Heart left ventricle (tissue), 16 donors: ENCODE data around the gene SYNGAP1. TPM values are rescaled to one million over a fixed set of nuclear protein-coding genes. Genes with fewer than 3 reads are reported as not detected.

Source experiments
- ATAC-seq, 4 donors: fragments of 200-7000 bp; cut with Tn5 transposase; one replicate each; pipeline ENCODE4 v1.9.1; 2020 to 2022; ENCODE audit warnings: moderate library complexity in 4 of 4, mild to moderate bottlenecking in 3 of 4, moderate number of reproducible peaks in 1 of 4
- DNase-seq, 5 donors: peaks; one replicate each; pipeline ENCODE4 v3.0.0-alpha.2; 2020
- H3K27ac ChIP-seq, 12 donors: fragments of 200-600 bp; sonication (generic) in 4 of 12; one replicate each; pipeline versions ENCODE4 v1.5.0 to v1.8.0; 2016 to 2022; ENCODE audit warnings: mild to moderate bottlenecking in 2 of 12
- H3K27me3 ChIP-seq, 9 donors: fragments of 200-600 bp; sonication (generic) in 2 of 9; one replicate each; pipeline versions ENCODE4 v1.5.1 to v1.8.0; 2016 to 2022; ENCODE audit warnings: mild to moderate bottlenecking in 3 of 9
- H3K36me3 ChIP-seq, 9 donors: fragments of 200-600 bp; sonication (generic) in 2 of 9; one replicate each; pipeline versions ENCODE4 v1.5.0 to v1.8.0; 2018 to 2022; ENCODE audit warnings: mild to moderate bottlenecking in 2 of 9
- H3K4me1 ChIP-seq, 12 donors: fragments of 200-600 bp; sonication (generic) in 4 of 12; one replicate each; pipeline versions ENCODE4 v1.5.0 to v1.8.0; 2016 to 2022; ENCODE audit warnings: mild to moderate bottlenecking in 3 of 12
- H3K4me3 ChIP-seq, 12 donors: fragments of 200-600 bp; sonication (generic) in 4 of 12; one replicate each; pipeline versions ENCODE4 v1.5.0 to v1.8.0; 2017 to 2022; ENCODE audit warnings: mild to moderate bottlenecking in 9 of 12, moderate library complexity in 4 of 12
- H3K9me3 ChIP-seq, 12 donors: fragments of 200-600 bp; sonication (generic) in 4 of 12; one replicate each; pipeline versions ENCODE4 v1.5.0 to v1.8.0; 2016 to 2022; ENCODE audit warnings: mild to moderate bottlenecking in 1 of 12
- POLR2A ChIP-seq, 2 donors: fragments of 450-650 bp; IDR thresholded peaks; one replicate each; pipeline ENCODE4 v1.6.1; 2017; ENCODE audit warnings: antibody characterized with exemption in 2 of 2, mild to moderate bottlenecking in 2 of 2, moderate library complexity in 2 of 2
- WGBS, 4 donors: extraction: QIAGEN DNeasy Blood & Tissue Kit in 2 of 4; methylation state at CpG; one replicate each; pipeline versions ENCODE4 v1.1.5 to v1.1.7; 2013 to 2018; 5-methylcytosine and 5-hydroxymethylcytosine counted together
- intact Hi-C, 10 donors: fragments of 100-400 bp; cut with DNase I; formaldehyde crosslinking; loops; one replicate each; pipeline versions ENCODE4 v1.11.1 to v1.14.2; 2022
- polyA plus RNA-seq, 2 donors: library from polyadenylated mRNA; stranded (reverse); fragments of 200-250 nt; gene quantifications; one replicate each; pipeline ENCODE4 v1.2.3, GENCODE V29; 2013
- total RNA-seq, 9 donors: library from RNA; depleted of rRNA in 2 of 9; stranded (reverse); fragments of >200 nt in 2 of 9; fragmentation: NEBNext Ultra II Directional in 3 of 9; extraction: Animal tissue kit (Norgen Biotek cat#: 25700) in 3 of 9; gene quantifications; one replicate each; pipeline versions ENCODE4 v1.1.0 to v1.2.4, GENCODE V29; 2016 to 2023
- TF ChIP-seq, protein P1 (sequence below), 12 donors: fragments of 200-600 bp; sonication (generic) in 4 of 12; IDR thresholded peaks; one replicate each; pipeline versions ENCODE4 v1.5.0 to v1.8.0; 2018 to 2022; ENCODE audit warnings: antibody characterized with exemption in 12 of 12, mild to moderate bottlenecking in 5 of 12
- donor health status: ischemic (EF 13 %, LVEDD 7.1; RV severe dilation, severe dysfunction).
- donor health status: healthy with polysubstance abuse.
- donor health status: DM: no; HTN: yes; CAD: no.
- donor health status: DM: no; HTN: no; CAD: no.
- donor health status: ischemic (EF 25% LVEDD 6.9; RV normal size, moderate dysfunction).
- donor health status: ischemic (EF 25% LVEDD 5.7; RV mildly dilated, moderate dysfunction).
- donor health status: healthy.
- donor health status: DM: yes; HTN: yes; CAD: no.
- donor health status: ischemic (EF 35%, LVEDD 5.7; RV mildly dilated, moderate dysfunction).
- donor health status: nonischemic (EF 11% LVEDD 7.7; RV severe dilation, severe dysfunction).
- donor health status: DM: yes; HTN: yes; CAD: no.
- donor health status: PGD.
- donor health status: ischemic (EF 29% LVEDD 5.4; RV normal size, mild dysfunction).
- donor health status: nonischemic (EF 23%, LVEDD 6.1; RV moderate dilation, normal function).

Gene SYNGAP1
- total and polyA plus RNA-seq, 11 donors: 2.4 to 9.9 (median 5.0) TPM

DNA sequence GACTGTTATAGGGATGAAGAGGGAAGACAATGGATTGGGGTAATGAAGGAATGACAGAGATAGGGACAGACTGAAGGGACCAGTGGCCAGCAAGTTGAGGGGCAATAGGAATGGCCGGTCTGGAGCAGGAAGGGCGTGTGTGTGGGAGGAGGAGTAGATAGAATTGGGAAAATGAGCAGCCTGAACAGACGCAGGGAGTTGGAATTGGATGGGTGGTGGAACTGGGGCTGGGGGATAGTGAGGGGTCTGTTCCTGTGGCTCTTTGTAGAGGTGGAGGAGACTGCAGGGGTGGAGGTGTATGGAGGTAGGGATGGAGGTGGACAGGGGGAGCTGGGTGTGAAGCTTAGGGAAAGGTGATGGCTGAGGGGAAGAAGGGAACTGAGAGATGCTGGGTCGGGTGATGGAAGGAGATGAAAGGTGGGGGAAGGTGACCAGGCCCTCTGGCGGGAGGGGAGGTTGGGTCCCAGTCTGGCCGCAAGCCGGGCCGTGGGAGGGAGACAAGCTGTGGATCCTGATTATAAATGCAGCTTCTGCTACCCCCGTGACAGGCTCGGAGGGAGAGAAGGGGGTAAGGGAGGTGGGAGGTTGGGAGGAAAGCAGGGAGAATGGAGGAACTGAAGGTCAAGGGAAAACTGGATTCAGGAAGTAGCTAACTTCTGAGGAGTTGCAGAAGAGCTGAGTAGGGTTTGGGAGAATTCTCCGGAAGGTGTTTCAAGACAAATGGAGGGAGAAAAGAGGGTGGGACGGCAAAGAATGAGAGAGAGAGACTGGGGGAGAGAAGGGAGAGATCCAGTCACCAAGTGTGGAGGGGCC lies 5.2 kb downstream of the SYNGAP1 start:
- no peaks in the 10 kb centered on the region for H3K9me3 ChIP-seq
- H3K4me1 ChIP-seq: peaks cover 0 to 51% (median 38%) of the 10 kb centered on the region in 12 donors
- DNase-seq (peak in 1 of 5 donors; percentile 12), ATAC-seq (peak in 1 of 4 donors; percentile 0)
- peak overlapping the region; percentile 82 to 98 (median 94) for H3K27ac ChIP-seq
- intact Hi-C loops: loop anchor here in 3 of 10 donors (5.0 to 10.0 kb wide), 2 partner anchors 33 to 150 kb away; partner anchors contain the start of gene KIFC1 (in 1 of the 3)
- 12 to 16% (median 13%) methylated on average over 12 of the region's 12 CpGs for WGBS, 4 donors
- TF ChIP-seq, protein P1, sequence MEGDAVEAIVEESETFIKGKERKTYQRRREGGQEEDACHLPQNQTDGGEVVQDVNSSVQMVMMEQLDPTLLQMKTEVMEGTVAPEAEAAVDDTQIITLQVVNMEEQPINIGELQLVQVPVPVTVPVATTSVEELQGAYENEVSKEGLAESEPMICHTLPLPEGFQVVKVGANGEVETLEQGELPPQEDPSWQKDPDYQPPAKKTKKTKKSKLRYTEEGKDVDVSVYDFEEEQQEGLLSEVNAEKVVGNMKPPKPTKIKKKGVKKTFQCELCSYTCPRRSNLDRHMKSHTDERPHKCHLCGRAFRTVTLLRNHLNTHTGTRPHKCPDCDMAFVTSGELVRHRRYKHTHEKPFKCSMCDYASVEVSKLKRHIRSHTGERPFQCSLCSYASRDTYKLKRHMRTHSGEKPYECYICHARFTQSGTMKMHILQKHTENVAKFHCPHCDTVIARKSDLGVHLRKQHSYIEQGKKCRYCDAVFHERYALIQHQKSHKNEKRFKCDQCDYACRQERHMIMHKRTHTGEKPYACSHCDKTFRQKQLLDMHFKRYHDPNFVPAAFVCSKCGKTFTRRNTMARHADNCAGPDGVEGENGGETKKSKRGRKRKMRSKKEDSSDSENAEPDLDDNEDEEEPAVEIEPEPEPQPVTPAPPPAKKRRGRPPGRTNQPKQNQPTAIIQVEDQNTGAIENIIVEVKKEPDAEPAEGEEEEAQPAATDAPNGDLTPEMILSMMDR (IDR thresholded peaks at IDR 0.05): no peak
- no peak for TF ChIP-seq POLR2A (IDR thresholded peaks at IDR 0.05)
- peak overlapping the region; percentile 40 to 76 (median 68) for H3K4me3 ChIP-seq
- no peaks in the 10 kb centered on the region for H3K36me3 ChIP-seq
- H3K27me3 ChIP-seq: no peaks in the 10 kb centered on the region

DNA sequence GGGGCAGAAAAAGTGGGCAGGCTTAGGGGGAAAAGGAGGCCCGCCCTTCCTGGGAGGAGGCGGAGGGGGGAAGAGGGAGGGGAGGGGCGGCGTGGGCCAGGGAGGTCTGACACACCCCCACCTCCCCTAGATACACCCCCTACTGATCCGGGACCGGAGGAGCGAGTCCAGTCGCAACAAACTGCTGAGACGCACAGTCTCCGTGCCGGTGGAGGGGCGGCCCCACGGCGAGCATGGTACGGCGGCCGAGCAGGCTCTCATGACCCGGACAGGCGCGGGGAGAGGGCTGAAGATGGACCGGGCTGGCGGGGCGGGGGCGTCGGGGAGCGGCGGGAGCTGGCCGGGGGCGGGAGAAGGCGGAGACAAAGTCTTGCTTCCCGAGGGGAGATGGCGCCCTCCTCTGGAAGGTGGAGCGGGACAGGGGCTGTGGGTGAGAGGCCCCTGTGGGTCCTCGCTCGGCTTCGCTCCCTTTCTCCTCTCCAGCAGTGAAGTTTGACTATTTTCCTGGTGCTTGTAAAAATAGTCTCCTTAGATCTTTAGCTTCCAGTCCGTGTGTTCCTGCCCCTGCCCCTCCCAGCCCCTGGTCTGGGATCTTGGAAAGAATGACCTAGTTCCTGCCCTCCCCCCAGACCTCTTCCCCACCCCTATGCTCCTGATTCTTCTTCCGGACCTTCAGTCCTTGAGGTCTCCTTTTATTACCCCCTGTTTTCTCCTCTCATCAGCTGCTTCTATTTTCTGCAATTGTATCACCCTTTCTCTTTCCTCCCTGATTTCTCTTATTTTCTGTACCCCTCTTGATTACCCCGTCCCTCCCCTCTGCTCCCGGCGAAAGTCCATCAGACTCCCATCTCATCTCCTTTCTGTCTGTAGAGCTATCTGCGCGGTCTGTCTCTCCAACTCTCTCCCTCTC lies 6.1 kb downstream of the SYNGAP1 start:
- no peaks in the 10 kb centered on the region for H3K36me3 ChIP-seq
- peak overlapping the region; percentile 40 to 76 (median 68) for H3K4me3 ChIP-seq
- intact Hi-C loops: loop anchor here in 6 of 10 donors (1.0 to 10.0 kb wide), 5 partner anchors 34 to 149 kb away; partner anchors contain the start of gene KIFC1 (in 5 of the 6)
- no peaks in the 10 kb centered on the region for H3K27me3 ChIP-seq
- H3K9me3 ChIP-seq: no peaks in the 10 kb centered on the region
- TF ChIP-seq, protein P1 (IDR thresholded peaks at IDR 0.05): peak; percentile 29 to 76 (median 60)
- no peak for TF ChIP-seq POLR2A (IDR thresholded peaks at IDR 0.05)
- peak; percentile 73 to 85 (median 82) for ATAC-seq
- H3K4me1 ChIP-seq: peaks cover 0 to 60% (median 46%) of the 10 kb centered on the region in 12 donors
- peak; percentile 90 to 92 (median 90) for DNase-seq
- 1 to 4% (median 1%) methylated on average over 23 to 42 of the region's 43 CpGs for WGBS, 4 donors
- peak overlapping the region; percentile 82 to 98 (median 94) for H3K27ac ChIP-seq

DNA sequence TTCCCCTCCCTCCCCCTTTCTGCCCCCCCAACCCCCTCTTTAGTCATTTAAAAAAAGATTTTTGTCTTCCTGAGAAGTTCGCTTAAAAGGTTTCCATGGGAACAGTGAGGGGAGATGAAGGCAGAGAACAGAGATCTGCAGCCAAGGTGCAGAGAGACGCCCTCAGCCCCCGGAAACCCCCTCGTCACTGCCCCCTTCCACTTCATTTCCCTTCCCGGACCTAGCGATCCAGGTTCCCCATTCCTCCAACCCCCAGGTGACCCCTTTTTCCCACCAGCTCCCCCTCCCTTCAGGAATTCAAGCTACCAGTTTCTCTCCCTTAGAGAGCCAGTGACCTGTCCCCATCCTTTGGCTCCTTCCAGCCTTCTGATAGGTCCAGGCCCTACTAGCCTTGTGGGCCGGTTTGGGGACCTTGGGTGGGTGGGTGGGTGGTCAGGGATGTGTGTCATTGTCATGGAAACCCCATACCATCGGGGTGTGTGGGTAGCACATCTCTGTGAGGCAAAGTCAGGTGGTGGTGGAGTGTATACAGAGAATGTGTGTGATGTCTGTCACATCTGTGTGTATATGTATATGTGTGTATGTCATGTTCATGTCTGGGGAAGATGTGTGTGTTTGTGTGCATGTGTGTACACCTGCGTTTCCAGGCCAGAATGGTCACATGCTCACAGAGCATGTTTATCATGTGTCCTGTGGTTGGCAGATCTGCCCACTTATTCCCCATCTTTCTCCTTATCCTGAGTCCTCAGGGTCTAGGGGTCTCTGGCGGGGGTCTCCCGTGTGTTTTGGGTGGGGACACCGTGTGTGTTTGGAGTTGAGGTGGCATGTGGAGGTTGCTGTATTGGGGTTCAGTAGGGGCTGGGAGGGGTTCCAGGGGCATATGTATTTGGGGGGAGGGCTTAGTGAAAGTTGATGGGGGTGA lies 7.0 kb downstream of the SYNGAP1 start:
- WGBS, 4 donors: 8 to 13% (median 11%) methylated on average over 12 of the region's 12 CpGs
- TF ChIP-seq, protein P1 (IDR thresholded peaks at IDR 0.05): no peak
- no peak for TF ChIP-seq POLR2A (IDR thresholded peaks at IDR 0.05)

More for the DNA sequence above, 7.0 kb downstream of the SYNGAP1 start:
- Histone ChIP-seq H3K4me1 (peaks cover 0 to 69% (median 53%) of the 10 kb centered on the region in 12 donors), H3K9me3 (no peaks in the 10 kb centered on the region), H3K36me3 (no peaks in the 10 kb centered on the region), H3K4me3 (peak overlapping the region; percentile 23 to 76 (median 68)), H3K27ac (peak overlapping the region; percentile 82 to 98 (median 94)), H3K27me3 (no peaks in the 10 kb centered on the region)
- intact Hi-C loops: loop anchor here in 6 of 10 donors (1.0 to 10.0 kb wide), 5 partner anchors 35 to 148 kb away; partner anchors contain the start of gene KIFC1 (in 5 of the 6)
- no peak for DNase-seq
- no peak for ATAC-seq
